Measurements from ENCODE around the gene SOX8. TPM values are rescaled to one million over a fixed set of nuclear protein-coding genes. Genes with fewer than 3 reads are reported as not detected.

The SOX8 gene
- total RNA-seq, 1 experiment from 2014 or later = 1.2 TPM

GRCh38 chr16:977896-978295, 3.7 kb upstream of the SOX8 start:
- DNase-seq = no peak
- no peaks in the 10 kb centered on the region for H3K9me3 ChIP-seq
- no peak for TF ChIP-seq CTCF (IDR thresholded peaks at IDR 0.05; ENCODE audit: insufficient read depth in 1 of 2, low read depth in 1 of 2, low read length in 1 of 2, severe bottlenecking in 1 of 2, unreplicated experiment in 1 of 2)
- intact Hi-C loops (cut with micrococcal nuclease; ENCODE audit: unreplicated experiment) = no loop called here
- no peaks in the 10 kb centered on the region for H3K9me3 Mint-ChIP-seq (ENCODE audit: unreplicated experiment)
- no TSS peak for BruUV-seq (replicated peaks)
- no peaks in the 10 kb centered on the region for H3K4me1 ChIP-seq
- CTCF ChIA-PET = no interaction called here
- H3K36me3 Mint-ChIP-seq (ENCODE audit: insufficient read depth, unreplicated experiment) = no peaks in the 10 kb centered on the region
- H3K27ac Mint-ChIP-seq (ENCODE audit: unreplicated experiment) = no peak overlapping the region
- no peaks in the 10 kb centered on the region for H3K27me3 ChIP-seq (replicated peaks; ENCODE audit: control insufficient read depth, insufficient read depth, low read length)
- peaks cover 2% of the 10 kb centered on the region for H3K27me3 Mint-ChIP-seq (ENCODE audit: insufficient read depth, unreplicated experiment)
- peaks cover 8% of the 10 kb centered on the region for H3K4me1 Mint-ChIP-seq (ENCODE audit: low read depth, unreplicated experiment)
- no peak overlapping the region for H3K4me3 ChIP-seq (ENCODE audit: low read depth, low read length)
- H3K36me3 ChIP-seq (ENCODE audit: control insufficient read depth, insufficient read depth, low read length) = no peaks in the 10 kb centered on the region
- POLR2A ChIA-PET = no interaction called here
- no peak overlapping the region for H3K4me3 Mint-ChIP-seq (ENCODE audit: unreplicated experiment)

GRCh38 chr16:978403-978802, 3.2 kb upstream of the SOX8 start:
- no peaks in the 10 kb centered on the region for H3K9me3 Mint-ChIP-seq (ENCODE audit: unreplicated experiment)
- no peaks in the 10 kb centered on the region for H3K4me1 ChIP-seq
- no peak overlapping the region for H3K4me3 ChIP-seq (ENCODE audit: low read depth, low read length)
- peaks cover 8% of the 10 kb centered on the region for H3K4me1 Mint-ChIP-seq (ENCODE audit: low read depth, unreplicated experiment)
- no peaks in the 10 kb centered on the region for H3K27me3 ChIP-seq (replicated peaks; ENCODE audit: control insufficient read depth, insufficient read depth, low read length)
- TF ChIP-seq CTCF (IDR thresholded peaks at IDR 0.05; ENCODE audit: insufficient read depth in 1 of 2, low read depth in 1 of 2, low read length in 1 of 2, severe bottlenecking in 1 of 2, unreplicated experiment in 1 of 2) = no peak
- H3K27me3 Mint-ChIP-seq (ENCODE audit: insufficient read depth, unreplicated experiment) = no peaks in the 10 kb centered on the region
- intact Hi-C loops (cut with micrococcal nuclease; ENCODE audit: unreplicated experiment) = no loop called here
- no peaks in the 10 kb centered on the region for H3K36me3 Mint-ChIP-seq (ENCODE audit: insufficient read depth, unreplicated experiment)
- ChIA-PET CTCF (no interaction called here), POLR2A (no interaction called here)
- H3K36me3 ChIP-seq (ENCODE audit: control insufficient read depth, insufficient read depth, low read length) = no peaks in the 10 kb centered on the region
- H3K9me3 ChIP-seq = no peaks in the 10 kb centered on the region
- DNase-seq = no peak
- H3K27ac Mint-ChIP-seq (ENCODE audit: unreplicated experiment) = no peak overlapping the region
- no peak overlapping the region for H3K4me3 Mint-ChIP-seq (ENCODE audit: unreplicated experiment)
- no TSS peak for BruUV-seq (replicated peaks)

GRCh38 chr16:979147-979546, 2.4 kb upstream of the SOX8 start:
- Mint-ChIP-seq H3K27me3 (ENCODE audit: insufficient read depth, unreplicated experiment) (no peaks in the 10 kb centered on the region), H3K27ac (ENCODE audit: unreplicated experiment) (no peak overlapping the region), H3K4me3 (ENCODE audit: unreplicated experiment) (no peak overlapping the region), H3K4me1 (ENCODE audit: low read depth, unreplicated experiment) (peaks cover 8% of the 10 kb centered on the region), H3K36me3 (ENCODE audit: insufficient read depth, unreplicated experiment) (no peaks in the 10 kb centered on the region), H3K9me3 (ENCODE audit: unreplicated experiment) (no peaks in the 10 kb centered on the region)
- no peak for DNase-seq
- no TSS peak for BruUV-seq (replicated peaks)
- Histone ChIP-seq H3K9me3 (no peaks in the 10 kb centered on the region), H3K27me3 (replicated peaks; ENCODE audit: control insufficient read depth, insufficient read depth, low read length) (no peaks in the 10 kb centered on the region), H3K36me3 (ENCODE audit: control insufficient read depth, insufficient read depth, low read length) (no peaks in the 10 kb centered on the region), H3K4me1 (no peaks in the 10 kb centered on the region), H3K4me3 (ENCODE audit: low read depth, low read length) (no peak overlapping the region)
- no peak for TF ChIP-seq CTCF (IDR thresholded peaks at IDR 0.05; ENCODE audit: insufficient read depth in 1 of 2, low read depth in 1 of 2, low read length in 1 of 2, severe bottlenecking in 1 of 2, unreplicated experiment in 1 of 2)
- ChIA-PET POLR2A (no interaction called here), CTCF (no interaction called here)
- intact Hi-C loops (cut with micrococcal nuclease; ENCODE audit: unreplicated experiment) = no loop called here

Data from Caco-2 (cell line).